Ammon's horn (tissue), 1 donor: ENCODE results near the gene HOGA1.
"Not testable (repeated sequence)": the region's sequence is repeated elsewhere in the genome, so short reads cannot be mapped to it uniquely, and the experiment has no call there.

Experiments
- DNase-seq: peaks from one replicate; pipeline ENCODE4 v3.0.0-alpha.2; 2016; ENCODE audit warnings: low spot score

HOGA1 gene

DNA sequence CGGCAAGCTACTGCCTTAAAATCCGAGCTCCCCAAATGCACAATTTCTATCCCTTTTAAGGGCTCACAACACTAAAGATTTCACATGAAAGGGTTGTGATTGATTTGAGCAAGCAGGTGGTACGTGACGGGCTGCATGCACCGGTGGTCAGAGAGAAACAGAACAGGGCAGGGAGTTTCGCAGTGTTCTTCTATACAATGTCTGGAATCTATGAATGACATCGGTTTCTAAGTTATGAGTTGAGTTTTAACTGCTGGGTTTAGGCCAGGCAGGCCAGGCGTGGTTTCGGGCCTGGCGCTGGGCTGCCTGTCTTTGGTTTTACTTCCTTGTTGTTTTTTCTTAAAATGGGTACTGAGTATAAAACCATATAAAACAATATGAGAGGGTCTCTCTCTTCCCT lies 28.6 kb upstream of the HOGA1 start:
- not testable (repeated sequence) for DNase-seq

DNA sequence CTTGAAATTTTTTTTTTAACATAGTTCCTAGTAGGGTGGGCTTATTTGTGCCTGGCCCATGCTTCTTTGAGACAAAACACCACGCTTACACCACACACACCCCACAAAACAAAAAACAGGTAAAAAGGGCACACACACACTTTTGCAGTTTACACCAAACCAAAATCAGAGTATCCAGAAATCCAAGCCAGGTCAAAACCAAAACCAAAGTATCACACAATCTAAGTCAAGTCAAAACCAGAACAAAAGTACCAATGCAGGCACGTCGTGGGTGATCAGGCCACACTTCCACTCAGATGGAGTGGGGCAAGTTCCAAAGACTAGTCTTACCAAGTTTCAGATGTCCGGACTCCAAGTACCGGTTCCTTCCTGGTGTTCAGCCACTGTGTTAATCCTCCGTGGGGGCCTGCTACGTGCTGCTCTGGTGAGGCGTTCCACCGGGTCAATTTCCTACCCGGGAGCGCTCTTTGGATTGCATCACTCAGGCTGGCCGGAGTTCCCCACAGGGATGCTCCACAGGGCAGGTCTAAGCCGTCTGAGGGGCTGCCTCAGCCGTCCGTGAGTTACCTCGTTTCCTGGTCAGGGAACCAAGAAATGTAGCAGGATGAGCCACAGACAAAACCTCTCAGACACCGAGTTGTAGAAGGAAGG lies 23.3 kb upstream of the HOGA1 start:
- not testable (repeated sequence) for DNase-seq

DNA sequence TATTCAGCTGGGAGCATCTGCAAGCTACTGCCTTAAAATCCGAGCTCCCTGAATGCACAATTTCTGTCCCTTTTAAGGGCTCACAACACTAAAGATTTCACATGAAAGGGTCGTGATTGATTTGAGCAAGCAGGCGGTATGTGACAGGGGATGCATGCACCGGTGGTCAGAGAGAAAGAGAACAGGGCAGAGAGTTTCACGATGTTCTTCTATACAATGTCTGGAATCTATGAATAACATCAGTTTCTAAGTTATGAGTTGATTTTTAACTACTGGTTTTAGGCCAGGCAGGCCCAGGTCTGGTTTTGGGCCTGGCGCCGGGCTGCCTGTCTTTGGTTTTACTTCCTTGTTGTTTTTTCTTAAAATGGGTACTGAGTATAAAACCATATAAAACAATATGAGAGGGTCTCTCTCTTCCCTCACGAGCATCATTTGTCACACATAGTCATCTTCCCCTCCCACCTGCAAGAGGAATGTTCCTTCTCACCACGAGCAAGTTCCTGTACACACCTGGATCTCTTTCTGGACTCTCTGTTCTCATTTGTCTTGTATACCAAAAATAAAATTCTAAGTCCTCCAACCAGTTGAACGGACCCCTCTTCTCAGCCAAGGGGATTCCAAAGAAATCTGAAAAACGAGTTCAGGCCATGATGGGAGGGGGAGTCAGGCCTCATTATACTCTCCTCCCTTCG lies 22.7 kb upstream of the HOGA1 start:
- DNase-seq: not testable (repeated sequence)

DNA sequence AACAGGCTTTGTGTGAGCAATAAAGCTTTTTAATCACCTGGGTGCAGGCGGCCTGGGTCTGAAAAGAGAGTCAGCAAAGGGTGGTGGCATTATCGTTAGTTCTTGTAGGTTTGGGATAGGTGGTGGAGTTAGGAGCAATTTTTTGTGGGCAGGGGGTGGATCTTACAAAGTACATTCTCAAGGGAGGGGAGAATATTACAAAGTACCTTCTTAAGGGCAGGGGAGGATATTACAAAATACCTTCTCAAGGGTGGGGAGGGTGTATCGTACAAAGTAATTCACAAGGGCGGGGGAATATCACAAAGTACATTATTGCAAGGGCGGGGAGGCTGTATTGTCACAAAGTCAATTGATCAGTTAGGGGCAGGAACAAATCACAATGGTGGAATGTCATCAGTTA lies 21.9 kb upstream of the HOGA1 start:
- DNase-seq: not testable (repeated sequence)

DNA sequence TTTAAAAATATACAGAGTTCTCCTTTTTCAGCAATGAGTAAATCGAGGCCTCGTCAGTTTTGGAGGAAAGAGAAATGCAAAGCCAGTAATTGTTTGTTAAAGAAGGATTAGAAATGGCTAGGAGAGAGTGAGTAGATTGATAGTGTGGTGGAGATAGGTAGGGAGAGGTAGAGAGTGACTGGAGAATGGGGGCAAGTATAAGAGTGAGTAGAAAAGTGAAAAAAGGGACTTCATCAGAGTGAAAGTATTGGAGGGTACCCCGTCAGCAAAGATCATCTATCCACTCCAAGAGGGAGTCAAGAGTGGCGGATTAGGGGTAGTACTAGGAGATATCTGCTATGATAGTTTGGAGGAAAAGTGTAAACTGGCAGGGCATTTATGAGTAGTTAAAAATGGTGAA lies 20.9 kb upstream of the HOGA1 start:
- no peak for DNase-seq

DNA sequence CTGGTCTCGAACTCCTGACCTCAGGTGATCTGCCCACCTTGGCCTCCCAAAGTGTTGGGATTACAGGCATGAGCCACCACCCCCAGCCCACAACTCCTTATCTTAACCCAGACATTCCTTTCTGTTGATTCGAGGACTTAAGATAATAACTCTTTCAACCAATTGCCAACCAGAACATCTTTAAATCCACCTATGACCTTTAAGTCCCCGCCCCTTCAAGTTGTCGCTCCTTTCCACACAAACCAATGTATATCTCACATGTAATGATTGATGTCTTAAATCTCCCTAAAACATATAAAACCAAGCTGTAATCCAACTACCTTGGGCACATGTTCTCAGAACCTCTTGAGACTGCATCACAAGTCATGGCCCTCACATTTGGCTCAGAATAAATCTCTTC lies 19.4 kb upstream of the HOGA1 start:
- no peak for DNase-seq

DNA sequence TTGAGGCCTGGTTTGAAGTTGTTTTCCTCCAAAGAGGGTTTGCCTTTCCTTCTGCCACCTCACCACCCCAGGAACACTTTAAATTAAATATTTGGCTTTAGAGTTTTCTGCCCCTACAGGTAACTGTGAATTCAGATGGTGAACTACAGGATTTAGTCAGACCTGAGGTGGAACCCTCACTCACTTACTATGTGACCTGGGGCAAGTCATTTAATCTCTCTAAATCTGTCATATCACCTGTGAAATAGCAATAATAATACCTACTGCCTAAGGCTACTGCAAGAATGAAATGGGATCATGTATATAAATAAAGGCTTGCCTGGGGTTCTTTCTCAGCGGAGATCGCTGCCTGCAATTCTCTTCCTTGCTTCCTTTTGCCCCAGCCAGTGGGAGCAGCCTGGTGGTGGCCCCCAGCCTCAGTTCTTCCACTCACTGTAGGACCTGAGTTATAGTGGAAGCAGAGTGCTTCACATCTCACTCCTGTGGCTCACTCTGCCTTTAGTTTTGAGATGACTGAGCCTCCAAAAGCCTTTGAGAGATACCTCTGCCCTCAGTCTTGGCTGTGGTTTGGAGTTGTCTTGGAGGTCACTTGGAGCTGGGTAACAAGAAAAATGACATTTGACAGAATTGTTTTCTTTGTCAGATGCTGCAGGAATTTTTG lies 17.7 kb upstream of the HOGA1 start:
- no peak for DNase-seq

DNA sequence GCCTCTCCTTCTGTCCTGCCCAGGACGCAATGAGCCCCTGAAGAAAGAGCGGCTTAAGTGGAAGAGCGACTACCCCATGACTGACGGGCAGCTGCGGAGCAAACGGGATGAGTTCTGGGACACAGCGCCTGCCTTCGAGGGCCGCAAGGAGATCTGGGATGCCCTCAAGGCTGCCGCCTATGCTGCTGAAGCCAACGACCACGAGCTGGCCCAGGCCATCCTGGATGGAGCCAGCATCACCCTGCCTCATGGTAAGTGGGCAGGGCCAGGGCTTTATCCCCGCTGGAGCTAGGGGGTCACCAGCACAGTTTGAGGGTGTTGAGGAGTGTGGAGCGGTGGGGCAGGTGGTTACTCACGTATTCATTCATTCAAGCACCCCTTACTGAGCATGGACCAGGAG lies 16.3 kb upstream of the HOGA1 start:
- DNase-seq: no peak

DNA sequence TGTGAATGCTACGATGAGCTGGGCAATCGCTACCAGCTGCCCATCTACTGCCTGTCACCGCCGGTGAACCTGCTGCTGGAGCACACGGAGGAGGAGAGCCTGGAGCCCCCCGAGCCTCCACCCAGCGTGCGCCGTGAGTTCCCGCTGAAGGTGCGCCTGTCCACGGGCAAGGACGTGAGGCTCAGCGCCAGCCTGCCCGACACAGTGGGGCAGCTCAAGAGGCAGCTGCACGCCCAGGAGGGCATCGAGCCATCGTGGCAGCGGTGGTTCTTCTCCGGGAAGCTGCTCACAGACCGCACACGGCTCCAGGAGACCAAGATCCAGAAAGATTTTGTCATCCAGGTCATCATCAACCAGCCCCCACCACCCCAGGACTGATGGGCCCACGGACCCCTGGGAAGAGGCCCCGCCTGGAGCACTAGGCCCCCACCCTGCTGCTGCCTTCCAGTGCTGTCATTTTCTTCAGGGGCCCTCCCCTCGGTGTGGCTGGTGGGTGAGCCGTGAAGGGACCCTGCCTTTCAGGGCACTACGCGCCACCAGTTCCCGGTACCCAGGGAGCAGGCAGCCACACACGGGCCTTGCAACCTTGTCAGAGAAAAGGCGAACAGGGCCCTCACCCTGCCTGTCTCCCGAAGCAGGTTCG lies 13.9 kb upstream of the HOGA1 start:
- DNase-seq: no peak

DNA sequence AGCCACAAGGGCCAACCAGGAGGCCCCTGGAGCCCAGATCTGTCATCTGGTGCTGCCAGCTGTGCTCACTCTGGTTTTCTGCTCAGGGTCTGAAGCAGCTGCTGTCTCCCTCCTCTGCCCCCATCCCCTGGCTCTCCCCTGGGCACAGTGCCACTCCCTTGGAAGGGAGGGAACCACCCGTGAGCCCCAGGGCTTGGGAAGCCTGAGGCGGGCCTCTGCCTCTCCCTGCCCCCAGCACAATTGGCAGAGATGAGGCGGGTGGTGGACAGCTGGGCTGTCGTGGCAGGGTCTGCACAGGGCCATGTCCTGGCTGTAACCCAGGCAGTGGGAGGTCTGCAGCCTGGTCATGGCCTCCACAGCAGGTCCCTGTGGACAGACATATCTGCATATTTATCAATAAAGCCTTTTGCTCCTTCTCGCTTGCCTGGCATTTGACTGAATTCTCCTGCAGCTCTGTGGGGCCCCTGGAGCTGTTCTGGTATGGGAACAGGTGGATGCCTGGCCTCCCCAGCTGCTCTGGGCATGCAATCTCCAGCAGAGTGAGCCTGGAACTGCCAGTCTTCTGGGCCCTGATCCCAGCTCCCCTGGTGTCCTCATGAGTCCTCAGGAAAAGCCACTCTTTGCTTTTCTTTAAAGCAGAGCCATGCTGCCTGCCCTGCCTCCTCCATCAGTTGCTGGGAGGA lies 13.3 kb upstream of the HOGA1 start:
- no peak for DNase-seq

DNA sequence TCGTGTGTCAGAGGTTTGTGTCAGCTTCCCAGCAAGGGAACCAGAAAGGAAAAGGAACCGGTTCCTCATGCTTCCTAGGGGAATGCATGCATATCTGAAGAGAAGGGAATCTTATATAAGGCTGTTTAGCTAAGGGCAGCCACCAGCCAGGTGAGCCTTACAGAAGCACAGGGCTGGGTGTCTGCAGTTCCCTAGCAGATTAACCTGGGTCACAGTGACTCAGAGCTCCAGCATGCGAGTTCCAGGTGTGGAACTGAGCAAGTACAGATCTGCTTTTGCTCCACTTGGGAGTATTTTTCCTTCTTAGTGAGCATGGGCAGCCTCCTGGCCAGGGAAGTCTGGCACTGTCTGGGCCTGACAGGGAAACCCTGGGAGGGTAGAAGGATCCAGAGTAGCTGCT lies 12.6 kb upstream of the HOGA1 start:
- DNase-seq: no peak

DNA sequence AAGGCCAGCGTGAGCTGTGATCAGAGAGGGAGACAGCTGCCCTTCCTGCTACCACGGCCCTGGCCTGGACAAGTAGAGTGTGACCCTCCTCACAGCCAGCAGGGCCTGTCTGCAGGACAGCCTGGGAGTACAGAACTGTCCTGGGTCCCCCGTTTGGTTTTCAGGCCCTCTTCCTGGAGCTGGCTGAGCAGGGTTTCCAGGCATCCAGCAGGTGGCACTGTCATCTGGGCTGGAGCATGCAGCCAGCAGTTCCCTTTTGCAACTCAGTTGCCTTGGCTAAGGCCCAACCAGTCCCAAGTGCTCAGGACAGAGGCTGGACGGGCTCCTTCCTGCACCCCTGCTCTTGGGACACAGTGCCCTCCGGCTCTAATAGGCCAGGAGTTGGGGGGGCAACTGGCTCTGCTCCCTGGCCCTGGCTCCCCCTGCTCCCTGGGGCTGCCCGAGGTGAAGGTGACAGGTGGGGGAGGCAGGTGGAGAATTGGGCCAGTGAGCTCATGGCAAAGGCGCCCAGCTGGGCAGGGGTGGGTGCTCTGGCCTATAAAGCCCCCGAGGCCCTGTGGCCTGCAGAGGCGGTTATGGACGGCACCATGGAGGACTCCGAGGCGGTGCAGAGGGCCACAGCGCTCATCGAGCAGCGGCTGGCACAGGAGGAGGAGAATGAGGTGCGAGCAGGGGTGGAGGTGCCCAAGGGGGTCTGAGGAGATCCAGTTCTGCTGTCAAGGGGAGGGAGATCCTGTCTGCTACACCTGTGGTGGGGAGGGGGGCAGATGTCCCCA lies 11.8 kb upstream of the HOGA1 start, which contains the start of gene ANKRD2:
ANKRD2 (plus strand) TSS at position 566 of the 776 bp plus-strand sequence; CDS start at position 576, 10 bp downstream.
- peak; percentile 93 for DNase-seq

DNA sequence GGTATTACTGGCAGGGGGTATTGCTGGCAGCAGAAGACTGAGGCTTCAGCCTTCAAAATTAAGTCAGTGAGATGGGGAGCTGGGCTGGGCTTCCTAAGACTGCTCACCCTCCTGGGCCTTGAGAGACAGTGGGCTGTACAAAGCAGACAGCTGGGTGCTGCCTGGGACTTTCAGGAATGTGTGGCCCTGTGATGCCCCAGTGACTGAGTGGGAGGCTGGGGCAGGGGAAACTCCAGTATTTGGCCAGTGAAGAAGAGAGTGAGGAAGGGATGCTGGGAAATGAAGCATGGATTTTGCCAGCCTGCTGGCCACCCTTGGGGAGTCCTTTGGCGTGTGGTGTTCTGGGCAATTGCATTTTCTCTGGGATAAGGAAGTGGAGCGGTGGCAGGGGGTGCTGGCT lies 11.2 kb upstream of the HOGA1 start:
- DNase-seq: no peak

DNA sequence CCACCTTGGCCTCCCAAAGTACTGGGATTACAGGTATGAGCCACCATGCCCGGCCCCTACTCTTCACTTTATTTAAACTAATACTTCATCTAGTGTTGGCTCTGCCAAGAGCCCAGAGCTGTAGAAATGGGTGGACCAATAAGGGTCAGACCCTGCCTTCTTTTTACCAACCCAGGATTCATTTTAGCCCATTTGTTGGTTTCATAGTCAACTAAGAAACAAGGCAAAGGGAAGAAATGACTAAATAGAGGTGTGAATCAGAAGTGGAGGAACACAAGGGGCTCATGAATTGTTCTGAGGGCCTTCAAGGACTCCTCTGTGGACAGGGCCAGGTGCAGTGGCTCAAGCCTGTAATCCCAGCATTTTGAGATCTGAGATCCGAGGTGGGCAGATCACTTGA lies 10.5 kb upstream of the HOGA1 start:
- no peak for DNase-seq

DNA sequence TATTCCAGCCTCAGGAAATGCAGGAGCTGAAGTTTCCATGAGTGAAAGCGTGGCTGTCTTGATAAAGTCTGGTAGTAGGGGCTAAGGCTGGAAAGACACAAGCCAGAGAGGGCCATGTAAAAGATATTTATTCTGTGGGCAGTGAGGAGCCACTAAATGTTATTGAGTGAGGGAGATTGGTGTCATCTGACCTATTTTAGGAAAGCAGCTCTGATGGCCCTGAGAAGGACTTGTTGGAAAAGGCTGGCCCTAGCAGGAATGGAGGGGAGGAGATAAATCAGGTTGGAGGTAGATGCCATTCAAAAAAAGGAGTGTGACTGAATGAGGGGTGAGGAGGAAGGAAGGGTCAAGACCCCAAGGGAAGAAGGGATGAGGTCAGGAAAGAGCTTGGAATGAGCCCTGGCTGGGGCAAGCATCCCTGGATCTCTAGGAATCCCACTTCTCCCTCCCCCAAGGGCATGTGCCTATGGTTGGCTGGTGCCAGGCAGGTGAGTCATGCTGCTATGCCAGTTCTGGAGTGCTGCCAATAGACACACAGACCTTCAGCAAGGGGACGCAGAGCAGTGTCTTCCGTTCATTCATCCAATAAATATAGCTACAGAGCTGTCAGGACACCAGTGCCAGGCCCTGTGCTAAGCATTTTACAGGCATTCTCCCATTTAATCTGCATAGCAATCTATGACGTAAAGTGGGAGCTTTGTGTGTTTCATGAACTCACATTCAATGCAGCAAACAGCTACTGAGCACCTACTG lies 9.6 kb upstream of the HOGA1 start:
- no peak for DNase-seq

DNA sequence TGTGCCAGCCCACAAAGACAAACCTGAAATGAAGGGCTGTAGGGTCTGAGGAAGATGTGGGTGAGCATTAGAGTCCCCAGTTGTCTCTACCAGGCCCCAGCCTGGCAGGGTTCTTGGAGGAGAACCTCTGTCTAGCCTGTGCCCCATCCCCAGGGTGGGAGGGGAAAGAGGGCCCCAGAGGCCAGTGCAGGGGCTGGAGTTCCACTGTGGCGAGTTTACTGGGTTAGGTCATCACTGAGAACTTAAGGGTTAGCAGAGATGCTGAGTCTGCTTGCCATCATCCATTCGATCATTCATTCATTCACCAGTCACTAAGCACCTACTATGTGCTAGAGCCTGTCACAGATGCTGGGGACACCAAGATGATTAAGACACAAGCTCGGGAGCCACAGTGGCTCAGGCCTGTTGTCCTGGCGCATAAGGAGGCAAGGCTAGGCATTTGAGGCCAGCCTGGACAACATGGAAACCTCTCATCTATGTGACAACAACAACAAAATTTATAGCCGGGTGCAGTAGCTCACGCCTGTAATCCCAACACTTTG lies 9.0 kb upstream of the HOGA1 start:
- DNase-seq: no peak

DNA sequence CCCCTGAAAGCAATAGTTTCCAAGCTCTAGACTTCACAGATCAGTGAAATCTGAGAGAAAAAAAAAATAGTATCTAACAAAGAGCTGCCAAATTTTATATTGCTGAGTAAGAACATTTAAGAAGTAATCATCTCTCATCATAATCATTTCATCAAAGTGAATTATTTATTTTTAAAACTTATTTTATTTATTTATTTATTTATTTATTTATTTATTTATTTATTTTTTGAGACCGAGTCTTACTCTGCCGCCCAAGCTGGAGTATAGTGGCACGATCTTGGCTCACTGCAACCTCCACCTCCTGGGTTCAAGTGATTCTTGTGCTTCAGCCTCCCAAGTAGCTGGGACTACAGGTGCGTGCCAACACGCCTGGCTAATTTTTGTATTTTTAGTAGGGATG lies 7.7 kb upstream of the HOGA1 start:
- DNase-seq: not testable (repeated sequence)

DNA sequence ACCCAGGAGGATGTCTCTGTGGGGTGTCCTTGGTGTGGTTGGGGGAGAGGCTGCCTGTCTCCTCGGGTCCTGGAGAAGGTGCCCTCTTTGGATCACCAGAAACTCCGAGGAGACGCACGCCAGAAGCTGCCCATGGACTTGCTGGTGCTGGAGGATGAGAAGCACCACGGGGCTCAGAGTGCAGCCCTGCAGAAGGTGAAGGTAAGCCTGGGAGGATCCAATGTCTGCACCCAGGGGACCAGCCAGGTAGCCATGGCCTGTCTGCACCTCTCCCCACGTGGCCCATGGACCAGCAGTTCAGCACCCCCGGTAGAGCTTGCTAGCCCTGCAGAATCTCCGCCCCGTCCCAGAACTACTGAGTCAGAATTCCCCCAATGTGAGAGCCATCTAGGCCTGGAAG lies 6.5 kb upstream of the HOGA1 start:
- DNase-seq: no peak

DNA sequence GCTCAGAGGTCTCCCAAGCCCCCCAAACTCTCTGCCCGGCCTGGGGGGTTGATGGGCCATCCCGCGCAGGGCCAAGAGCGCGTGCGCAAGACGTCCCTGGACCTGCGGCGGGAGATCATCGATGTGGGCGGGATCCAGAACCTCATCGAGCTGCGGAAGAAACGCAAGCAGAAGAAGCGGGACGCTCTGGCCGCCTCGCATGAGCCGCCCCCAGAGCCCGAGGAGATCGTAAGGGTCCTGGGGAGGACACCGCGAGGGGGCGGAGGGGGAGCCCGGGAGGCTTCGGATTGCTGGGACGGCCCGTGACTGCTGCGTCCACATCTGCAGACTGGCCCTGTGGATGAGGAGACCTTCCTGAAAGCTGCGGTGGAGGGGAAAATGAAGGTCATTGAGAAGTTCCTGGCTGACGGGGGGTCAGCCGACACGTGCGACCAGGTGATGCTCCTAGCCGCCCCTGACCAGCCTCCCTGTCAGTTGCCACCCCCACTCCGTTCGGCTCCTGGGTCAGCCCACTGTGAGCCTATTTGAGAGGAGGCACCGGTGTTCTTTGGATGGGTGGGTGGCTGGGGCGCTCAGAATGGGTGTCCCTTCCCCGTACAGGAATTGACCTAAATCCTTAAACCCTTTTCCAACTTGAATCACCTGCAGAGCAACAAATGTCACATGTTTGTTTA lies 5.9 kb upstream of the HOGA1 start:
- DNase-seq: no peak
